ENCODE results near the gene PLPP6. TPM values are rescaled to one million over a fixed set of nuclear protein-coding genes. Genes with fewer than 3 reads are reported as not detected.

PLPP6 gene
- polyA plus RNA-seq, 1 donor (not counting 4 experiments of a cell fraction or from before 2014, with no cell fraction given) = 7.7 TPM

- dilution Hi-C loops (cut with MboI; ENCODE audit: extremely low pct_ligation_motif_present, low sequenced_read_pairs) = no loop called here
- H3K9me1 ChIP-seq (ENCODE audit: control insufficient read depth, extremely low read depth, insufficient read depth, low read length) = no peaks in the 10 kb centered on the region
- no peak for TF ChIP-seq CTCF (optimal IDR thresholded peaks at IDR 0.05 in 1 of 3, IDR thresholded peaks at IDR 0.05 in 1 of 3, conservative IDR thresholded peaks at IDR 0.05 in 1 of 3; ENCODE audit: extremely low read depth in 1 of 3, insufficient read depth in 2 of 3, low read length in 3 of 3)
- TF ChIP-seq EZH2 (IDR thresholded peaks at IDR 0.05; ENCODE audit: low read length) = no peak
- no peaks in the 10 kb centered on the region for H4K20me1 ChIP-seq (ENCODE audit: control insufficient read depth, extremely low read depth, insufficient read depth, low read length)
- H3K9ac ChIP-seq (ENCODE audit: control insufficient read depth, extremely low read depth, insufficient read depth, low read length) = no peak overlapping the region
- H3K27me3 ChIP-seq (ENCODE audit: control insufficient read depth, extremely low read depth, insufficient read depth, low read length) = no peaks in the 10 kb centered on the region
- H3K4me2 ChIP-seq (ENCODE audit: control insufficient read depth, extremely low read depth, insufficient read depth, low read depth, low read length) = no peak overlapping the region
- FAIRE-seq (no peak), DNase-seq (ENCODE audit: low read depth, low spot score) (no peak)
- peaks cover 17% of the 10 kb centered on the region for H3K79me2 ChIP-seq (ENCODE audit: control insufficient read depth, insufficient read depth, low read length)
- no peak overlapping the region for H2AFZ ChIP-seq (ENCODE audit: control insufficient read depth, low read length)
- no peaks in the 10 kb centered on the region for H3K9me3 ChIP-seq (ENCODE audit: control insufficient read depth, low read depth, low read length)
- peaks cover 6 to 11% of the 10 kb centered on the region in 2 experiments for H3K36me3 ChIP-seq (ENCODE audit: control insufficient read depth in 2 of 2, extremely low read depth in 1 of 2, insufficient read depth in 2 of 2, low read length in 2 of 2)
- no peak overlapping the region for H3K4me3 ChIP-seq (ENCODE audit: control insufficient read depth in 2 of 3, extremely low read depth in 1 of 3, insufficient read depth in 2 of 3, low read depth in 1 of 3, low read length in 3 of 3)
- peaks cover 3% of the 10 kb centered on the region for H3K4me1 ChIP-seq (ENCODE audit: control insufficient read depth, extremely low read depth, insufficient read depth, low read length)
- H3K27ac ChIP-seq (ENCODE audit: control insufficient read depth, insufficient read depth, low read length) = no peak overlapping the region
Measured at GRCh38 chr9:4690144-4690543, 28.1 kb downstream of the PLPP6 start.

GRCh38 chr9:4691795-4692194 is 29.7 kb downstream of the PLPP6 start:
- dilution Hi-C loops (cut with MboI; ENCODE audit: extremely low pct_ligation_motif_present, low sequenced_read_pairs) = no loop called here
- peaks cover 14% of the 10 kb centered on the region for H3K79me2 ChIP-seq (ENCODE audit: control insufficient read depth, insufficient read depth, low read length)
- H2AFZ ChIP-seq (ENCODE audit: control insufficient read depth, low read length) = no peak overlapping the region
- no peak overlapping the region for H3K4me2 ChIP-seq (ENCODE audit: control insufficient read depth, extremely low read depth, insufficient read depth, low read depth, low read length)
- no peaks in the 10 kb centered on the region for H3K27me3 ChIP-seq (ENCODE audit: control insufficient read depth, extremely low read depth, insufficient read depth, low read length)
- H3K9me3 ChIP-seq (ENCODE audit: control insufficient read depth, low read depth, low read length) = no peaks in the 10 kb centered on the region
- peaks cover 3% of the 10 kb centered on the region for H3K4me1 ChIP-seq (ENCODE audit: control insufficient read depth, extremely low read depth, insufficient read depth, low read length)
- H3K9me1 ChIP-seq (ENCODE audit: control insufficient read depth, extremely low read depth, insufficient read depth, low read length) = no peaks in the 10 kb centered on the region
- no peak overlapping the region for H3K4me3 ChIP-seq (ENCODE audit: control insufficient read depth in 2 of 3, extremely low read depth in 1 of 3, insufficient read depth in 2 of 3, low read depth in 1 of 3, low read length in 3 of 3)
- FAIRE-seq (no peak), DNase-seq (ENCODE audit: low read depth, low spot score) (no peak)
- TF ChIP-seq EZH2 (IDR thresholded peaks at IDR 0.05; ENCODE audit: low read length) (no peak), CTCF (optimal IDR thresholded peaks at IDR 0.05 in 1 of 3, IDR thresholded peaks at IDR 0.05 in 1 of 3, conservative IDR thresholded peaks at IDR 0.05 in 1 of 3; ENCODE audit: extremely low read depth in 1 of 3, insufficient read depth in 2 of 3, low read length in 3 of 3) (no peak)
- H3K9ac ChIP-seq (ENCODE audit: control insufficient read depth, extremely low read depth, insufficient read depth, low read length) = no peak overlapping the region
- no peaks in the 10 kb centered on the region for H4K20me1 ChIP-seq (ENCODE audit: control insufficient read depth, extremely low read depth, insufficient read depth, low read length)
- peaks cover 5 to 7% of the 10 kb centered on the region in 2 experiments for H3K36me3 ChIP-seq (ENCODE audit: control insufficient read depth in 2 of 2, extremely low read depth in 1 of 2, insufficient read depth in 2 of 2, low read length in 2 of 2)
- H3K27ac ChIP-seq (ENCODE audit: control insufficient read depth, insufficient read depth, low read length) = no peak overlapping the region

Measured in keratinocyte (primary cell).